Activated naive CD4-positive, alpha-beta T cell treated with anti-CD3 and anti-CD28 coated beads, Interleukin-2, amount 50 U/mL, for 24 hours (primary cell): ENCODE results near the gene SCYGR6.
"Not testable (repeated sequence)": the region's sequence is repeated elsewhere in the genome, so short reads cannot be mapped to it uniquely, and the experiment has no call there.

Experiments
- H3K27ac Mint-ChIP-seq: one replicate; pipeline ENCODE4 v1.8.0; 2021; ENCODE audit warnings: mild to moderate bottlenecking, mixed read lengths
- H3K27me3 Mint-ChIP-seq: one replicate; pipeline ENCODE4 v1.8.0; 2021; ENCODE audit warnings: mixed read lengths
- H3K36me3 Mint-ChIP-seq: one replicate; pipeline ENCODE4 v1.8.0; 2021; ENCODE audit warnings: mixed read lengths
- H3K4me1 Mint-ChIP-seq: one replicate; pipeline ENCODE4 v1.8.0; 2021; ENCODE audit warnings: mixed read lengths
- H3K4me3 Mint-ChIP-seq: one replicate; pipeline ENCODE4 v1.8.0; 2021; ENCODE audit warnings: mild to moderate bottlenecking, mixed read lengths
- H3K9me3 Mint-ChIP-seq: one replicate; pipeline ENCODE4 v1.8.0; 2021; ENCODE audit warnings: mixed read lengths

The SCYGR6 gene

GRCh38 chr2:227724394-227725039, at the start of gene SCYGR6:
TSS of gene SCYGR6 (minus strand) at chr2:227724757. CDS start at chr2:227724757, 0 bp downstream.
- Mint-ChIP-seq H3K36me3 (no peaks in the 10 kb centered on the region), H3K4me3 (no peak within 1 kb of the TSS), H3K9me3 (no peaks in the 10 kb centered on the region), H3K4me1 (no peaks in the 10 kb centered on the region), H3K27me3 (peaks cover 6% of the 10 kb centered on the region), H3K27ac (no peak within 1 kb of the TSS)

- H3K27ac Mint-ChIP-seq = no peak overlapping the region
- H3K27me3 Mint-ChIP-seq = no peaks in the 10 kb centered on the region
- H3K36me3 Mint-ChIP-seq = no peaks in the 10 kb centered on the region
- peaks cover 8% of the 10 kb centered on the region for H3K4me1 Mint-ChIP-seq
- no peak overlapping the region for H3K4me3 Mint-ChIP-seq
- no peaks in the 10 kb centered on the region for H3K9me3 Mint-ChIP-seq
These were observed 49.6 kb upstream of the SCYGR6 start for GRCh38 chr2:227774011-227774624.

- Mint-ChIP-seq H3K27me3 (no peaks in the 10 kb centered on the region), H3K4me1 (peaks cover 8% of the 10 kb centered on the region), H3K27ac (no peak overlapping the region), H3K36me3 (no peaks in the 10 kb centered on the region), H3K4me3 (no peak overlapping the region), H3K9me3 (no peaks in the 10 kb centered on the region)
These were observed 48.4 kb upstream of the SCYGR6 start for GRCh38 chr2:227772932-227773331.

- Mint-ChIP-seq H3K27ac (no peak overlapping the region), H3K36me3 (no peaks in the 10 kb centered on the region), H3K4me3 (no peak overlapping the region), H3K27me3 (no peaks in the 10 kb centered on the region), H3K9me3 (no peaks in the 10 kb centered on the region), H3K4me1 (peaks cover 8% of the 10 kb centered on the region)
These were observed 47.7 kb upstream of the SCYGR6 start for GRCh38 chr2:227772197-227772661.

- H3K27ac Mint-ChIP-seq = no peak overlapping the region
- no peaks in the 10 kb centered on the region for H3K36me3 Mint-ChIP-seq
- peaks cover 3% of the 10 kb centered on the region for H3K4me1 Mint-ChIP-seq
- H3K4me3 Mint-ChIP-seq = no peak overlapping the region
- no peaks in the 10 kb centered on the region for H3K27me3 Mint-ChIP-seq
- H3K9me3 Mint-ChIP-seq = no peaks in the 10 kb centered on the region
These were observed 43.3 kb upstream of the SCYGR6 start for GRCh38 chr2:227767830-227768229.

GRCh38 chr2:227766373-227766883, 41.9 kb upstream of the SCYGR6 start:
- no peaks in the 10 kb centered on the region for H3K36me3 Mint-ChIP-seq
- H3K27me3 Mint-ChIP-seq = no peaks in the 10 kb centered on the region
- H3K27ac Mint-ChIP-seq = no peak overlapping the region
- no peaks in the 10 kb centered on the region for H3K9me3 Mint-ChIP-seq
- no peak overlapping the region for H3K4me3 Mint-ChIP-seq
- H3K4me1 Mint-ChIP-seq = peaks cover 3% of the 10 kb centered on the region

GRCh38 chr2:227765788-227766372, 41.3 kb upstream of the SCYGR6 start:
- Mint-ChIP-seq H3K27ac (no peak overlapping the region), H3K9me3 (no peaks in the 10 kb centered on the region), H3K4me3 (no peak overlapping the region), H3K4me1 (peaks cover 3% of the 10 kb centered on the region), H3K27me3 (peaks cover 1% of the 10 kb centered on the region), H3K36me3 (no peaks in the 10 kb centered on the region)

GRCh38 chr2:227761740-227762476, 37.4 kb upstream of the SCYGR6 start:
- H3K4me3 Mint-ChIP-seq = no peak overlapping the region
- peaks cover 3% of the 10 kb centered on the region for H3K4me1 Mint-ChIP-seq
- H3K27ac Mint-ChIP-seq = no peak overlapping the region
- no peaks in the 10 kb centered on the region for H3K36me3 Mint-ChIP-seq
- peaks cover 4% of the 10 kb centered on the region for H3K27me3 Mint-ChIP-seq
- H3K9me3 Mint-ChIP-seq = no peaks in the 10 kb centered on the region

GRCh38 chr2:227759411-227760118, 35.0 kb upstream of the SCYGR6 start:
- H3K36me3 Mint-ChIP-seq = no peaks in the 10 kb centered on the region
- peaks cover 4% of the 10 kb centered on the region for H3K27me3 Mint-ChIP-seq
- H3K4me1 Mint-ChIP-seq = no peaks in the 10 kb centered on the region
- no peak overlapping the region for H3K27ac Mint-ChIP-seq
- H3K9me3 Mint-ChIP-seq = no peaks in the 10 kb centered on the region
- no peak overlapping the region for H3K4me3 Mint-ChIP-seq

- H3K9me3 Mint-ChIP-seq, H3K27ac Mint-ChIP-seq, H3K27me3 Mint-ChIP-seq, H3K4me1 Mint-ChIP-seq, H3K4me3 Mint-ChIP-seq, H3K36me3 Mint-ChIP-seq: not testable (repeated sequence)
These were observed 31.7 kb upstream of the SCYGR6 start for GRCh38 chr2:227756261-227756660.

GRCh38 chr2:227748079-227748478, 23.5 kb upstream of the SCYGR6 start:
- H3K4me1 Mint-ChIP-seq = no peaks in the 10 kb centered on the region
- no peak overlapping the region for H3K4me3 Mint-ChIP-seq
- H3K9me3 Mint-ChIP-seq = no peaks in the 10 kb centered on the region
- no peaks in the 10 kb centered on the region for H3K36me3 Mint-ChIP-seq
- no peak overlapping the region for H3K27ac Mint-ChIP-seq
- peaks cover 2% of the 10 kb centered on the region for H3K27me3 Mint-ChIP-seq

- Mint-ChIP-seq H3K9me3 (no peaks in the 10 kb centered on the region), H3K36me3 (no peaks in the 10 kb centered on the region), H3K4me1 (no peaks in the 10 kb centered on the region), H3K27me3 (peaks cover 4% of the 10 kb centered on the region), H3K27ac (no peak within 1 kb of the TSS), H3K4me3 (no peak within 1 kb of the TSS)
These were observed 21.0 kb upstream of the SCYGR6 start, which contains the start of gene SCYGR8 for GRCh38 chr2:227745594-227745993. TSS of gene SCYGR8 (plus strand) at chr2:227745894. CDS start at chr2:227745894, 0 bp downstream.

- H3K27me3 Mint-ChIP-seq, H3K9me3 Mint-ChIP-seq, H3K4me1 Mint-ChIP-seq, H3K27ac Mint-ChIP-seq, H3K36me3 Mint-ChIP-seq, H3K4me3 Mint-ChIP-seq: not testable (repeated sequence)
These were observed 16.1 kb upstream of the SCYGR6 start for GRCh38 chr2:227740705-227741104.

GRCh38 chr2:227739351-227739750, 14.8 kb upstream of the SCYGR6 start:
- Mint-ChIP-seq H3K9me3 (no peaks in the 10 kb centered on the region), H3K27me3 (peaks cover 2% of the 10 kb centered on the region), H3K4me1 (no peaks in the 10 kb centered on the region), H3K27ac (no peak overlapping the region), H3K4me3 (no peak overlapping the region), H3K36me3 (no peaks in the 10 kb centered on the region)

- no peaks in the 10 kb centered on the region for H3K9me3 Mint-ChIP-seq
- no peaks in the 10 kb centered on the region for H3K36me3 Mint-ChIP-seq
These were observed 3.5 kb upstream of the SCYGR6 start, which contains the start of gene SCYGR7 for GRCh38 chr2:227728035-227728434. TSS of gene SCYGR7 (plus strand) at chr2:227728335. CDS start at chr2:227728335, 0 bp downstream.

More at GRCh38 chr2:227728035-227728434, 3.5 kb upstream of the SCYGR6 start, which contains the start of gene SCYGR7:
- H3K4me1 Mint-ChIP-seq = no peaks in the 10 kb centered on the region
- no peak within 1 kb of the TSS for H3K4me3 Mint-ChIP-seq
- peaks cover 7% of the 10 kb centered on the region for H3K27me3 Mint-ChIP-seq
- no peak within 1 kb of the TSS for H3K27ac Mint-ChIP-seq
